Activated CD8-positive, alpha-beta memory T cell treated with anti-CD3 and anti-CD28 coated beads, Interleukin-2, amount 50 U/mL, for 24 hours (primary cell): ENCODE data around the gene EFHD1.
"Not testable (repeated sequence)": the region's sequence is repeated elsewhere in the genome, so short reads cannot be mapped to it uniquely, and the experiment has no call there.

Experiments
- DNase-seq: peaks from one replicate; pipeline ENCODE4 v3.0.0-alpha.2; 2020; ENCODE audit errors: extremely low read depth

Gene EFHD1

GRCh38 chr2:232647261-232647660, 13.9 kb downstream of the EFHD1 start:
- no peak for DNase-seq

- DNase-seq = no peak
Observed at GRCh38 chr2:232649033-232649432, 15.6 kb downstream of the EFHD1 start.

GRCh38 chr2:232652505-232652851, 19.1 kb downstream of the EFHD1 start:
- no peak for DNase-seq

GRCh38 chr2:232653441-232653840, 20.0 kb downstream of the EFHD1 start:
- DNase-seq = no peak

- no peak for DNase-seq
Observed at GRCh38 chr2:232655392-232655791, 22.0 kb downstream of the EFHD1 start.

- no peak for DNase-seq
Observed at GRCh38 chr2:232658217-232658785, 24.9 kb downstream of the EFHD1 start.

GRCh38 chr2:232659359-232659758, 26.0 kb downstream of the EFHD1 start:
- no peak for DNase-seq

- no peak for DNase-seq
Observed at GRCh38 chr2:232662486-232663260, 29.3 kb downstream of the EFHD1 start.

GRCh38 chr2:232666051-232666805, 32.8 kb downstream of the EFHD1 start:
- no peak for DNase-seq

- DNase-seq = no peak
Observed at GRCh38 chr2:232667989-232668583, 34.7 kb downstream of the EFHD1 start.

- DNase-seq = no peak
Observed at GRCh38 chr2:232668805-232669444, 35.5 kb downstream of the EFHD1 start.

GRCh38 chr2:232672588-232672987, 39.2 kb downstream of the EFHD1 start:
- no peak for DNase-seq

- no peak for DNase-seq
Observed at GRCh38 chr2:232674491-232674890, 41.1 kb downstream of the EFHD1 start.

- DNase-seq = no peak
Observed at GRCh38 chr2:232675381-232675780, 42.0 kb downstream of the EFHD1 start.

- DNase-seq = no peak
Observed at GRCh38 chr2:232680006-232680405, 46.6 kb downstream of the EFHD1 start.

GRCh38 chr2:232681527-232681926, 48.1 kb downstream of the EFHD1 start:
- DNase-seq = no peak

- DNase-seq = no peak
Observed at GRCh38 chr2:232683368-232683767, 50.0 kb downstream of the EFHD1 start.

GRCh38 chr2:232685391-232685790, 52.0 kb downstream of the EFHD1 start:
- DNase-seq = not testable (repeated sequence)

GRCh38 chr2:232687382-232688160, 54.2 kb downstream of the EFHD1 start:
- no peak for DNase-seq

GRCh38 chr2:232688201-232688600, 54.8 kb downstream of the EFHD1 start:
- DNase-seq = no peak
